ENCODE data around the gene DPP7. TPM values are rescaled to one million over a fixed set of nuclear protein-coding genes. Genes with fewer than 3 reads are reported as not detected.

The DPP7 gene
- polyA plus RNA-seq, 1 of the 3 experiments (the other 2 are of a cell fraction), result 127 TPM

- Histone ChIP-seq H3K9ac (no peak overlapping the region), H3K4me3 (ENCODE audit: low read depth in 2 of 2, low read length in 1 of 2) (no peak overlapping the region), H2AFZ (ENCODE audit: low read depth) (no peak overlapping the region), H4K20me1 (ENCODE audit: insufficient read depth) (no peaks in the 10 kb centered on the region), H3K36me3 (replicated peaks in 1 of 2; ENCODE audit: control insufficient read depth in 1 of 2, insufficient read depth in 2 of 2, low read length in 1 of 2) (peaks cover under 1 to 3% of the 10 kb centered on the region in 2 experiments), H3K9me2 (no peaks in the 10 kb centered on the region), H3K79me2 (ENCODE audit: insufficient read depth) (no peaks in the 10 kb centered on the region), H3F3A (replicated peaks; ENCODE audit: insufficient read depth) (peaks cover 13% of the 10 kb centered on the region), H3K4me1 (ENCODE audit: control insufficient read depth in 1 of 2, insufficient read depth in 2 of 2, low read depth in 1 of 2, low read length in 1 of 2) (peaks cover 0 to 21% of the 10 kb centered on the region in 2 experiments; a peak in 1 of 4 replicates), H3K27me3 (ENCODE audit: insufficient read depth) (no peaks in the 10 kb centered on the region), H3K9me3 (no peaks in the 10 kb centered on the region), H3K4me2 (no peak overlapping the region), H3K27ac (ENCODE audit: low read depth in 2 of 2, low read length in 1 of 2) (no peak overlapping the region)
- ChIA-PET CTCF (interaction anchor here (3.5 kb wide), 1 partner anchor 19 kb away, joined by 10 read pairs; no protein-coding TSS in a partner anchor), POLR2A (no interaction called here)
- TF ChIP-seq FOSL2 (IDR thresholded peaks at IDR 0.05; ENCODE audit: borderline replicate concordance, low read depth), result no peak
- no peak for DNase-seq
- WGBS (ENCODE audit: low lambda C conversion rate), result 91% methylated on average over 12 of the region's 12 CpGs
Measured at GRCh38 chr9:137074657-137075274, 39.8 kb downstream of the DPP7 start.

GRCh38 chr9:137073992-137074399 is 40.5 kb downstream of the DPP7 start:
- ChIA-PET POLR2A (no interaction called here), CTCF (interaction anchor here (16.8 kb wide), 1 partner anchor 24 kb away, joined by 803 read pairs; the partner anchor contains the start of genes ENTPD2 and NPDC1)
- TF ChIP-seq IRF3 (IDR thresholded peaks at IDR 0.05; ENCODE audit: low read depth, low read length) (no peak), EZH2phosphoT487 (IDR thresholded peaks at IDR 0.05; ENCODE audit: borderline replicate concordance, low read depth) (no peak), ZBTB33 (IDR thresholded peaks at IDR 0.05; ENCODE audit: borderline replicate concordance, low read depth) (no peak), SIN3A (IDR thresholded peaks at IDR 0.05; ENCODE audit: borderline replicate concordance, low read depth, low read length) (no peak), MEF2A (IDR thresholded peaks at IDR 0.05; ENCODE audit: borderline replicate concordance, low read depth) (no peak), RXRA (IDR thresholded peaks at IDR 0.05; ENCODE audit: borderline replicate concordance, low read depth) (no peak), RFX5 (IDR thresholded peaks at IDR 0.05; ENCODE audit: low read length) (no peak), GATA2 (CRISPR knock-in tag; IDR thresholded peaks at IDR 0.05) (no peak), FOXM1 (IDR thresholded peaks at IDR 0.05; ENCODE audit: low read depth) (no peak), JUND (IDR thresholded peaks at IDR 0.05) (no peak), EP300 (IDR thresholded peaks at IDR 0.05; ENCODE audit: borderline replicate concordance in 1 of 2, low read depth in 1 of 2, low read length in 1 of 2) (no peak), TAF1 (IDR thresholded peaks at IDR 0.05; ENCODE audit: borderline replicate concordance, low read depth, low read length) (no peak), USF2 (IDR thresholded peaks at IDR 0.05; ENCODE audit: borderline replicate concordance, low read depth, low read length) (no peak), PBX3 (IDR thresholded peaks at IDR 0.05) (no peak)
- Histone ChIP-seq H2AFZ (ENCODE audit: low read depth) (no peak overlapping the region), H3K27ac (ENCODE audit: low read depth in 2 of 2, low read length in 1 of 2) (no peak overlapping the region), H3K9me3 (no peaks in the 10 kb centered on the region), H3K36me3 (replicated peaks in 1 of 2; ENCODE audit: control insufficient read depth in 1 of 2, insufficient read depth in 2 of 2, low read length in 1 of 2) (no peaks in the 10 kb centered on the region), H3K9ac (no peak overlapping the region), H3K79me2 (ENCODE audit: insufficient read depth) (0 out of 2 replicates have a peak, but pooled peaks cover 3% of the 10 kb centered on the region), H4K20me1 (ENCODE audit: insufficient read depth) (no peaks in the 10 kb centered on the region; the same call in 1 of the 2 replicates), H3K4me2 (no peak overlapping the region), H3K27me3 (ENCODE audit: insufficient read depth) (no peaks in the 10 kb centered on the region), H3K4me1 (ENCODE audit: control insufficient read depth in 1 of 2, insufficient read depth in 2 of 2, low read depth in 1 of 2, low read length in 1 of 2) (peaks cover 0 to 27% of the 10 kb centered on the region in 2 experiments; a peak in 1 of 4 replicates), H3K4me3 (ENCODE audit: low read depth in 2 of 2, low read length in 1 of 2) (no peak overlapping the region), H3F3A (replicated peaks; ENCODE audit: insufficient read depth) (peaks cover 13% of the 10 kb centered on the region), H3K9me2 (no peaks in the 10 kb centered on the region)
- 89% methylated on average over 8 of the region's 8 CpGs for WGBS (ENCODE audit: low lambda C conversion rate)
- no peak for DNase-seq

Data from SK-N-SH (cell line).